RKO (cell line): ENCODE data around the gene CSF3.
"Not testable (repeated sequence)": the region's sequence is repeated elsewhere in the genome, so short reads cannot be mapped to it uniquely, and the experiment has no call there.

Source experiments
- DNase-seq: peaks from one replicate; pipeline ENCODE4 v3.0.0-alpha.2; 2016; ENCODE audit warnings: low spot score

Gene CSF3

GRCh38 chr17:39997543-39997942 is 17.7 kb upstream of the CSF3 start:
- no peak for DNase-seq

DNA sequence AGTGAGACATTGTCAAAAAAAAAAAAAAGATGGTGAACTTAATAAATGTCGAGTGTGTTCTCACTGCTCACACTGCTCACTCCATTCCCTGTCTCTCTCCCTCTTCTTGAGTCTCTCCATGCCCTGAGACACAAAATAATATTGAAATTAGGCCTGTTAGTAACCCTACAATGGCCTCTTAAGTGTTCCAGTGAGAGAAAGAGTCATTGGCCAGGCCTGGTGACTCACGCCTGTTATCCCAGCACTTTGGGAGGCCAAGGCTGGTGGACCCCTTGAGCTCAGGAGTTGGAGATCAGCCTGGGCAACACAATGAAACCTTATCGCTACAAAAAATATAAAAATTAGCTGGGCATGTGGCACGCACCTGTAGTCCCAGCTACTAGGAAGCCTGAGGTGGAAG is 16.2 kb upstream of the CSF3 start:
- DNase-seq: peak; percentile 39

DNA sequence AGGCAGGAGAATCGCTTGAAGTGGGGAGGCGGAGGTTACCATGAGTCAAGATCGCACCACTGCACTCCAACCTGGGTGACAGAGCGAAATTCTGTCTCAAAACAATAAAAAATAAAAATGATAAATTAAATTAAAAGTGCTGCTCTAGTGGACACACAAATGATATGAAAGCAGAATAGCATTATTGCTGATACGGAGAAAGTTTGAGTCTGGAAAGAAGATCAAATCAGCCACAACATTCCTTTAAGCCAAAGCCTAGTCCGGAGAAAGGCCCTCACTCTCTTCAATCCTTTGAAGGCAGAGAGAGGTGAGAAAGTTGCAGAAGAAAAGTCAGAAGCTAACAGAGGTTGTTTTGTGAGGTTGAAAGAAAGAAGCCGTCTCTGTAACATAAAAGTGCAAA is 15.1 kb upstream of the CSF3 start:
- DNase-seq: no peak

DNA sequence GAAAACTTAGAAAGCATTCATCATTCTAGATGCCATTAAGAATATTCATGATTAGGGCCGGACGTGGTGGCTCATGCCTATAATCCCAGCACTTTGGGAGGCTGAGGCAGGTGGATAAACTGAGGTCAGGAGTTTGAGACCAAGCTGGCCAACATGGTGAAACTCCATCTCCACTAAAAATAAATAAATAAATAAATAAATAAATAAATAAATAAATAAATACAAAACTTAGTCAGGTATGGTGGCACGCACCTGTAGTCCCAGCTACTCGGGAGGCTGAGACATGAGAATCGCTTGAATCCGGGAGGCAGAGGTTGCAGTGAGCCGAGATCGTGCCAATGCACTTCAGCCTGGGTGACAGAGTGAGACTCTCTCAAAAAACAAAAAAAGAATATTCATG is 13.9 kb upstream of the CSF3 start:
- DNase-seq: not testable (repeated sequence)

DNA sequence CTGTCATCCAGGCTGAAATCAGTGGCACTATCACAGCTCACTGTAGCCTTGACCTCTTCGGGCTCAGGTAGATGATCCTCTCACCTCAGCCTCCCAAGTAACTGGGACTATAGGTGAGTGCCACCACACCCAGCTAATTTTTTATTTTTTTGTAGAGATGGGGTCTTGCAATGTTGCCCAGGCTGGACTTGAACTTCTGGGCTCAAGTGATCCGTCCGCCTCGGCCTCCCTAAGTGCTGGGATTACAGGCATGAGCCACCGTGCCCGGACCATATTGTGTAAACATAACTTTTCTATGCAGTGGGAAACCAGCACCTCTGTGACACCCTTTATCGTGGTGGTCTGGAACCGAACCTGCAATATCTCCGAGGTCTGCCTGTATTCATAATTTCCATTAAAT is 11.2 kb upstream of the CSF3 start:
- DNase-seq: no peak

DNA sequence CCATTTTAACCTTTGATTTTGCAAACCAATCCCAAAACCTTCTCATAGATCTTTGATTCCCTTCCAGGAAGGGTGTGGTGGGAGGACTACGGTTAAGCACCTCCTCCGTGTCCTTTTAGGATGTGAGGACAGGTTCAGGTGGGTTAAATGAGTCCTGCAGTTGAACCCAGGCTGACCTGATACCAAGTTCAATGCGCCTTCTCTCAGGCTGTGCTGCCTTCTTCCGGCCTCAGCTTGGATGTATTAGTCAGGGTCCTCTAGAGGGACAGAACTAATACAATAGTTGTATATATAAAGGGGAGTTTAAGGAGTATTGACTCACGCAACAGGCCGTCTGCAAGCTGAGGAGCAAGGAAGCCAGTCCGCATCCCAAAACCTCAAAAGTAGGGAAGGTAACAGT is 10.5 kb upstream of the CSF3 start:
- no peak for DNase-seq

GRCh38 chr17:40005520-40005919 is 9.7 kb upstream of the CSF3 start:
- no peak for DNase-seq

- not testable (repeated sequence) for DNase-seq
Measured at GRCh38 chr17:40010946-40011500, 4.2 kb upstream of the CSF3 start.

- not testable (repeated sequence) for DNase-seq
Measured at GRCh38 chr17:40012017-40012647, 3.1 kb upstream of the CSF3 start.

GRCh38 chr17:40014375-40014980 is 762 bp upstream of the CSF3 start:
- DNase-seq: no peak

GRCh38 chr17:40015998-40016985 is 1.1 kb downstream of the CSF3 start:
- DNase-seq: no peak

DNA sequence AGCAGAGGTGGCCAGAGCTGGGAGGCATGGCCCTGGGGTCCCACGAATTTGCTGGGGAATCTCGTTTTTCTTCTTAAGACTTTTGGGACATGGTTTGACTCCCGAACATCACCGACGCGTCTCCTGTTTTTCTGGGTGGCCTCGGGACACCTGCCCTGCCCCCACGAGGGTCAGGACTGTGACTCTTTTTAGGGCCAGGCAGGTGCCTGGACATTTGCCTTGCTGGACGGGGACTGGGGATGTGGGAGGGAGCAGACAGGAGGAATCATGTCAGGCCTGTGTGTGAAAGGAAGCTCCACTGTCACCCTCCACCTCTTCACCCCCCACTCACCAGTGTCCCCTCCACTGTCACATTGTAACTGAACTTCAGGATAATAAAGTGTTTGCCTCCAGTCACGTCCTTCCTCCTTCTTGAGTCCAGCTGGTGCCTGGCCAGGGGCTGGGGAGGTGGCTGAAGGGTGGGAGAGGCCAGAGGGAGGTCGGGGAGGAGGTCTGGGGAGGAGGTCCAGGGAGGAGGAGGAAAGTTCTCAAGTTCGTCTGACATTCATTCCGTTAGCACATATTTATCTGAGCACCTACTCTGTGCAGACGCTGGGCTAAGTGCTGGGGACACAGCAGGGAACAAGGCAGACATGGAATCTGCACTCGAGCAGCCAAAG is 2.3 kb downstream of the CSF3 start:
- no peak for DNase-seq

GRCh38 chr17:40018211-40019121 is 3.2 kb downstream of the CSF3 start:
- DNase-seq: no peak

GRCh38 chr17:40019140-40019991 is 4.1 kb downstream of the CSF3 start:
- DNase-seq: no peak

DNA sequence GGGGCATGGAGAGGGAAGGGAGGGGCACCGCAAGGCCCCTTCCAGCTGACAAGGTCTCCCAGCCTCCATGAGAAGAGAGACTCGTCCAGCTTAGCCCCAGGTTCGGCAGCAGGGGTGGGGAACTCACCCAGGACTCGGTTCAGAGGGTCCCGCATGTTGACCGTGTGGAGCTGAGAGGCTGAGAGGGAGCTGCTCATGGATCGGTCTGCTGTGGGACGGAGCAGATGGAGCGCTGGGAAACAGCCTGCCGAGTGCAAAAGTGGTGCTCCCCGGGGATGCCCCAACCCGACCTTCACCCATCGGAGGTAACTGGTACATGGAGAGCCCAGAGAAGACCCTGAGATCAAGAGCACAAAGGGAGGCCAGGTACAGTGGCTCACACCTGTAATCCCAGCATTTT is 4.9 kb downstream of the CSF3 start:
- no peak for DNase-seq

DNA sequence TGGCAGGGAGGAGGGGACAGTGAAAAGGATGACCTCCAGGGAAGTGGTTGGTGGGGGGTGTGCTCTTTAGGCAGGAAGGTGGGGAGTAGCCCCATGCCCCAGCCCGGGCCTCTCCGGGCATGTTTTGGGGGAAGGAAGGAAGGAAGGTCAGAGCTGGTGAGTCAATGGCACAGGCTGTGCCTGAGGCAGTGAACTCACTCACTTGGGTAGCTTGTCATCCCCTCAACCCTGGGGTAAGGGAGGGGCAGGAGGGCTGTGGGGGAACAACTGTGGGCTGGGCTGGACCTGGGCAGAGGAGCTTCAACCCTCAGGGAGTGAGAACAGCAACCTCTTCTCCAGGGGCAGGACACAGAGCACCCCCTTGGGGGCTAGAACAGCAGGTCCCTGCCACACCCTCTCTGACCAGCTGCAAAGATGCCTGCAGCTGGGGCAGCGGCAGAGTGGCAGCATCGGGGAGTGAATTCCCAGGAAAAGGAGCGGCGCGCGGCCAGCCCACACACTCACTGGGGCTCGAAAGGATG is 6.3 kb downstream of the CSF3 start:
- DNase-seq: peak; percentile 39

- no peak for DNase-seq
Measured at GRCh38 chr17:40022497-40022896, 7.3 kb downstream of the CSF3 start.

- DNase-seq: no peak
Measured at GRCh38 chr17:40022961-40023541, 7.8 kb downstream of the CSF3 start.

DNA sequence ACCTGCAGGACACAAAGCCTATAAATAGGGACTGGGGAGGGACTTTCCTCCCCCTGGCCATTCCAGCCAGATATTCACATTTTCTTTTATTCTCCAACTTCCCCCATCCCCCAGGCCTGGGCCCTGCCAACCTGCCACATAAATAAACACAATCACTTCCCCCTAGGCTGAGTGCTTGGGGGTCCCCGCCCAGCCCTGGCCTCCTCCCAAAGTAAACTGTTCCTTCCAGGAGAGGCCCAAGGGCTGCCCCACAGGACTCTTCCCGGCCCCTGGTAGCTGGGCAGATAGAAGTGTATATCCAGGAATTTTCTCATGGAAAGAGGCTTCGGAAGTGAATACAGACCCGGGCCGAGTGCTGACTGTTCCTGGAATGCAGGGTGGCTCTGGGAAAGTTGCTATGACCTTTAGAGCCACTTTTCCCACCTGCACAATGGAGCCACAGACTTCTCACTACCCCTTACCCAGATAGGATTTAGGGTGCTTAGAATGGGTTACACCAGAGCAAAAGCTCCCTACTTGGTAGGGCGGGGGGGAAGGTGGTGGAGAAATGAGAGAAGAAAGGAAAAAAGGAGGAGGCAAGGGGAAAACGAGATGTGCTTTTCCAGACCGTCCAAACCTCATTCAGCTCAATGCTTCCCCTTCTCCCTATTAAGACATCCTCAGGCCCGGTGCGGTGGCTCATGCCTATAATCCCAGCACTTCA is 8.5 kb downstream of the CSF3 start:
- DNase-seq: no peak
